Fibroblast of mammary gland (primary cell): ENCODE data around the gene MAP3K4.

ENCODE experiments used
- DNase-seq: peaks from one replicate; pipeline ENCODE4 v3.0.0-alpha.2; 2010; ENCODE audit warnings: low read depth
- H3K4me3 ChIP-seq: 2 replicates; pipeline ENCODE4 v1.5.1; 2011; ENCODE audit warnings: low read depth, mild to moderate bottlenecking, low read length, moderate library complexity; ENCODE audit not compliant: control insufficient read depth
- CTCF ChIP-seq: conservative IDR thresholded peaks from 2 replicates; pipeline ENCODE4 v1.5.1; 2011; ENCODE audit warnings: low read depth, low read length, inconsistent platforms; ENCODE audit not compliant: control insufficient read depth, insufficient read depth

MAP3K4 gene

DNA sequence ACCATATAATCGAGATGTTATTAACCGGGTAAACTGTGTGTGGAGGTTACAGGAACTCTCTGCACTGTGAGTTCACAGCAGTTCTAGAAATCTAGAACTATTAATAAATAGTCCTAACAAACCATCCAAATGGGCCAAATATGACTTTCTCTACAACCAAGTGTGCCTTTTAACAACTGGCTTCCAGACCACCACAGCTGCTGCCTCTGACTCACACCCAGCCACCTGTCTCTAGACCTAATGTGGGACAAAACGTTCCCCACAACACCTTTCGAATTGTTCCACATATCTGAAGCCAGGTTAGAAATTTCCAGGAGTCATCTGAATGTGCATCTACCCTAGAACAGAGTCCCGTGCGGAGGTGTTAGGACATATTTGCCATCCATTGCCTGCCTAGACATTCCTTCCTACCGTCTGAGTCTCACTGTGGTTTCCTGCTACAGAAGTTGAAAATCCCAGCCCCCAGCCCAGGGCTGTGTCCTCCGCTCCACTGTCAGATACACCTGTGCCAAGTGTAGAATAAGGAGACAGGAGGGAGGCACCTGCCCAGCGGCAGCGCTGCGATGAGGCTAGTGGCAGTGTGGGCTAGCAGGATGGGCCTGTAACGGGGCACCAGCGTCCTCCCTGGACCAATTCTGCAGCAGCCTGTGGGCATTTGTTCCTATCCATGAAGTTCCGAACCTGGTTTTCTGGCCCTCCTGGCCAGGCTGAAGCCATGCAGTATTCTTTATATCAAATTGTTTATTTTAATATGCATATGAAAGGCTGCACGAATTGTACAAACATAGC, 28.5 kb upstream of the MAP3K4 start:
- TF ChIP-seq CTCF: no peak
- no peak for DNase-seq
- H3K4me3 ChIP-seq: no peak overlapping the region

DNA sequence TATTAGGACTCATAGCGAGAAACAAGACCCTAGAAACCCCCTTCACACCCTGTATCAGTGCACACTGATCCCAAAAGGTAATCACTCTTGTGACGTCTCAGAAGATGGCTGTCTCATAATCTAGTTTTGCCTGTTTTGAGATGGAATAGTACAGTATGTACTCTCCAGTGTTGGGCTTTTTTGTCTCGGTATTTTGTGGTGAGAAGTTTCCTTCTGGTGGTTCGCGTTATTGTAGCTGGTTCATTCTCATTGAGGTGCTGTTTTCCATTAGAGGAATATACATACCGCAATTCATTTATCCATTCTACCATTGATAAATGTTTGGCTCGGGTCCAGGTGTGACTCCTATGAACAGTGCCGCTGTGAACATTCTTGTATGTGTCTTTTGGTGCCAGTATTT, 27.9 kb upstream of the MAP3K4 start:
- no peak for TF ChIP-seq CTCF
- no peak overlapping the region for H3K4me3 ChIP-seq
- DNase-seq: no peak

GRCh38 chr6:160965893-160966292, 25.7 kb upstream of the MAP3K4 start:
- DNase-seq: no peak
- H3K4me3 ChIP-seq: no peak overlapping the region
- no peak for TF ChIP-seq CTCF

GRCh38 chr6:160966493-160967229, 24.9 kb upstream of the MAP3K4 start:
- no peak for DNase-seq
- no peak for TF ChIP-seq CTCF
- no peak overlapping the region for H3K4me3 ChIP-seq

- no peak overlapping the region for H3K4me3 ChIP-seq
- no peak for DNase-seq
- no peak for TF ChIP-seq CTCF
These were observed 24.2 kb upstream of the MAP3K4 start for GRCh38 chr6:160967351-160967750.

- no peak overlapping the region for H3K4me3 ChIP-seq
- no peak for TF ChIP-seq CTCF
- no peak for DNase-seq
These were observed 23.7 kb upstream of the MAP3K4 start for GRCh38 chr6:160967833-160968232.
